Activated T-helper 17 cell treated with anti-CD3 and anti-CD28 coated beads, Interleukin-2, amount 50 U/mL, for 72 hours (primary cell): ENCODE data around the gene EPRS1. TPM values are rescaled to one million over a fixed set of nuclear protein-coding genes. Genes with fewer than 3 reads are reported as not detected.
"Not testable (repeated sequence)": the region's sequence is repeated elsewhere in the genome, so short reads cannot be mapped to it uniquely, and the experiment has no call there.

Experiments
- ATAC-seq: fragments of 150-1000 bp; cut with Tn5 transposase; replicated peaks from 2 replicates; pipeline ENCODE4 v1.10.0; 2021; ENCODE audit warnings: mild to moderate bottlenecking, moderate library complexity
- H3K27ac Mint-ChIP-seq: one replicate; pipeline ENCODE4 v1.8.0; 2022; ENCODE audit warnings: mixed read lengths
- H3K27me3 Mint-ChIP-seq: one replicate; pipeline ENCODE4 v1.8.0; 2022; ENCODE audit warnings: mixed read lengths
- H3K36me3 Mint-ChIP-seq: one replicate; pipeline ENCODE4 v1.8.0; 2022; ENCODE audit warnings: low read depth, mild to moderate bottlenecking, mixed read lengths
- H3K4me1 Mint-ChIP-seq: one replicate; pipeline ENCODE4 v1.8.0; 2022; ENCODE audit warnings: mixed read lengths
- H3K4me3 Mint-ChIP-seq: one replicate; pipeline ENCODE4 v1.8.0; 2022; ENCODE audit warnings: mild to moderate bottlenecking, mixed read lengths
- H3K9me3 Mint-ChIP-seq: one replicate; pipeline ENCODE4 v1.8.0; 2022; ENCODE audit warnings: mixed read lengths
- total RNA-seq, 2 donors: library from RNA; stranded (reverse); gene quantifications; one replicate each; pipeline ENCODE4 v1.2.3, GENCODE V29; 2022

Gene EPRS1
- total RNA-seq, 2 donors from 2014 or later, result 145 to 173 TPM

DNA sequence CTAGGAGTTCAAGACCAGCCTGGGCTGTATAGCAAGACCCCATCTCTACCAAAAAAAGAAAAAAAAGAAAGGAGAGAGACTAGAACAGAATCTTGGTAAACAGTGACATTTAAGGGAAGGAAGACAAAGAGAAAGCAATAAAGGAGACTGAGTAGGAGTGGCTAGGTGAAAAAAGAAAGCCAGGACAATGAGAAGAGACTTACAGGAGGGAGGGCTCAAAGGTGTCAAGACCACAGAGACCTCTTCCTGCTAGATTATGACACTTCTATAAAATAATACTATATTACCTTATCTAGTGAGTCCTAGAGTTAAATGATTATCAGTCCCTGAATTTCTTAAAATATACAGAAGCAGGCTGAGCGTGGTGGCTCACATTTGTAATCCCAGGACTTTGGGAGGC, 10.1 kb upstream of the EPRS1 start:
- Mint-ChIP-seq H3K4me3 (no peak overlapping the region), H3K9me3 (no peaks in the 10 kb centered on the region), H3K4me1 (peaks cover 4% of the 10 kb centered on the region), H3K27me3 (no peaks in the 10 kb centered on the region), H3K36me3 (peaks cover 38% of the 10 kb centered on the region), H3K27ac (peak overlapping the region; percentile 43)
- ATAC-seq, result no peak

DNA sequence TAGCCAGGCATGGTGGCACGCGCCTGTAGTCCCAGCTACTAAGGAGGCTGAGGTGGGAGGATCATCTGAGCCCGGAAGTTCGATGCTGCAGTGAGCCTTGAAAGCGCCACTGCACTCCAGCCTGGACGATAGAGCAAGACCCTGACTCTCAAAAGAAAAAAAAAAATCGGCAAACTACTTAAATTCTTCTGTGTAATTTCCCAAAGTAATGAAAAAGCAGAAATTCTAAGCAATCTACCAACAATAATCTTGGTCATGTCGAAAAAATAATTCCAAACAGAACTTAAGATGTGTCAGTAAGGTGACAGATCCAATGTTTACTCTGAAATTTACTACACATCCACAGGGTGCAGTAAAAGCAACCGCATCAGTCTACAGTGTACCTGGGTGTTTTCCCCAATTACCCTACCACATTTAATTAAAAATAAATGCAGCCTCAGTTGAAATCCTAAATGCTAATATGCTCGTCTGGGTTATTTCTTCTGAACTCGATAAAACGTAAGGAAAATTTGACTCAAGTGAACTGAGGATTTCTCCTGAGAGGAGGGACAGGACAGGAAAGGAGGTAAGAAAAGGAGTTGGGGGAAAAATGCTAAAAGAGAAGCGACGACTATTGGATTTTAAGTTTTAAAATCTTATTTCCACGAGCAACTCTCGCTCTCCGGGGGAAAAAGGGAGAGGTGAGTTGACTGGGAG, 801 bp downstream of the EPRS1 start:
- ATAC-seq, result peak; percentile 43
- Mint-ChIP-seq H3K4me1 (peaks cover 14% of the 10 kb centered on the region), H3K4me3 (peak overlapping the region; percentile 90), H3K9me3 (no peaks in the 10 kb centered on the region), H3K27ac (peak overlapping the region; percentile 90), H3K27me3 (no peaks in the 10 kb centered on the region), H3K36me3 (peaks cover 58% of the 10 kb centered on the region)

DNA sequence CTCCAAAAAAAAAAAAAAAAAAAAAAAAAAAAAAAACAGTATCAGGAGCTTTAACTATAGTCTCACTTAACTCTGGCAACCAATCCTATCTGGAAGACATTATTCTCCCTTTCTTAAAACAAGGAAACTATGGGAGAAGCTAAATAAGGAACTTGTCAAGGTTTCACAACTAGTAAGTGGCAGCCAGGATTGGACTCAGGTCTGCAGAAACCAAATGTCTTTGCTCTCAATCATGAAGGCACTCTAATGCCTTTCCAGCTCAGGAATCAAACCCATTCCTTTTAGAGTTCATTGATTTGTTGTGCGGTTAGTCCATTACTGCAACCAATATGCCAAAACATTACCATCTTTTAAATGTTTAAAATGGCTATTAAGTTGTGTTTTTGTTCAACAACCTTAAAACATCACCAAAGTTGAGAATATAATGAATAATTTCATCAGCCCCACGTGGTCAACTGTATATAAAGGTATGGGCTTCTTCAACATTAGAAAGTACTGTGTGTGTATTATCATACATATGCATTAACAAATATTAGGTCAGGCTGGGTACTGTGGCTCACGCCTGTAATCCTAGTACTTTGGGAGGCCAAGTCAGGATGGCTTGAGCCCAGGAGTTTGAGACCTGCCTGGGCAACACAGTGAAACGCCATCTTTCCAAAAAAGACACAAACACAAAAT, 1.5 kb downstream of the EPRS1 start:
- H3K4me1 Mint-ChIP-seq, result peaks cover 14% of the 10 kb centered on the region
- H3K9me3 Mint-ChIP-seq, result no peaks in the 10 kb centered on the region
- peak overlapping the region; percentile 90 for H3K4me3 Mint-ChIP-seq
- H3K27ac Mint-ChIP-seq, result peak overlapping the region; percentile 90
- H3K27me3 Mint-ChIP-seq, result no peaks in the 10 kb centered on the region
- H3K36me3 Mint-ChIP-seq, result peaks cover 65% of the 10 kb centered on the region
- no peak for ATAC-seq

DNA sequence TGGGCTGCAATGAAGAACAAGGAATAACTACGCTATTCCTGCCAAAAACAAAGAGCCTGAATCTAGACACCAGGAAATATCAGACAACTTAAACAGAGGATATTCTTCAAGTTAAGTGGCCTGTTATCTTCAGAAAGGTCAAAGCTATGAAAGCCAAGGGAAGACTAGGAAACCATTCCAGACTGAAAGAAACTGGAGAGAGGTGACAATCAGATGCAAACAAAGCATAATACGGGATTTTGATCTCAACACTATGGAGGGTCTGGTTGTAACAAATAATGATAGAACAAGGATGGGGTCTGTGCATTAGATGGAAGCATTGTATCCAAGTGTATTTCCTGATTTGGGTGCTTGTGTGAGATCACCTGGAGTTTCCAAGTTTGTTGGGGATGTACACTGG, 2.7 kb downstream of the EPRS1 start:
- no peak for ATAC-seq
- H3K36me3 Mint-ChIP-seq, result peaks cover 77% of the 10 kb centered on the region
- H3K4me1 Mint-ChIP-seq, result peaks cover 17% of the 10 kb centered on the region
- H3K27ac Mint-ChIP-seq, result peak overlapping the region; percentile 74
- H3K4me3 Mint-ChIP-seq, result peak overlapping the region; percentile 90
- H3K9me3 Mint-ChIP-seq, result no peaks in the 10 kb centered on the region
- H3K27me3 Mint-ChIP-seq, result no peaks in the 10 kb centered on the region

DNA sequence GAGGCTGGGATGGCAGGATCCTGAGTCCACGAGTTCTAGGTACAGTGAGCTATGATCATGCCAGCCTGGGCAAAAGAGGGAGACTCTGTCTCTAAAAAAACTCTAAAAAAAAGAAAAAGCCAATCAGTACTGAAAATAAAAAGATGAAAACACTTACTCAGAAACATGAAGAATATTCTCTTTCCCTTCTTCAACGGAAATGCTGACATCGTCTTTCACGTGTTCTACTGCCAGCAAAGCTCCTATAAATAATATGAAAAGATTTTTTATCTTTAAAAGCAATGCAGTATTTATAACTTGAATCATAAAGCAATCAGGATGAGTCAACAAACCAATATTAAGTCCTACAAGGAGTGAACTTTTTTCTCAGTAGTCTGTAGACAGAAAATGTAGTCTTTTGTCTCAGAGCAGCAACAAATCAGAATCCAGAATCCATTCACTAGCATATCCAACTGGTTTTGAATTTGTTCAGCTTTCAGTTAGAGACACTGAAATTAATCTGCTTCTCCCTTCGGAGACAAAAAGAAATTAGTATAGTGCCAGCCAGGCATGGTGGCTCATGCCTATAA, 6.2 kb downstream of the EPRS1 start:
- H3K4me3 Mint-ChIP-seq, result no peak overlapping the region
- no peaks in the 10 kb centered on the region for H3K27me3 Mint-ChIP-seq
- no peaks in the 10 kb centered on the region for H3K9me3 Mint-ChIP-seq
- H3K4me1 Mint-ChIP-seq, result peaks cover 26% of the 10 kb centered on the region
- ATAC-seq, result peak; percentile 29
- H3K36me3 Mint-ChIP-seq, result peaks cover 96% of the 10 kb centered on the region
- no peak overlapping the region for H3K27ac Mint-ChIP-seq

DNA sequence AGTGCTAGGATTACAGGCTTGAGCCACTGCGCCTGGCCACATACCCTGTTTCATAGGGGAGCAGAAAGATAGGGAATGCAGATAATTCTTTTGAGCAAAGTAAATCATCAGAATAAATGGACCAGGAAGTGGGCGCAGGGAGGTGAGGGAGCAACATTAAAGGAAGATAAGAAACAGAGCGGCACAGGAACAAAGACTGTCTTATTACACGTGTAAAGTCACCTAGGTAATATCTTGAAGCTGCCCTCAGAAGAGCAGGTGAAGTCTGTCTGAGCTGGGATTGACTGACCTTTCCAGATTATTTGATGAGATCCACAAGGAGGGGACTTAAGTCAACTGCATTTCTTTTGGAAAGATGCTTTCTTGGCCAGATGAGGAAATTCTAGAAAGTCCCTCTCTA, 7.7 kb downstream of the EPRS1 start:
- ATAC-seq, result no peak
- H3K9me3 Mint-ChIP-seq, result no peaks in the 10 kb centered on the region
- no peak overlapping the region for H3K4me3 Mint-ChIP-seq
- no peaks in the 10 kb centered on the region for H3K27me3 Mint-ChIP-seq
- peaks cover 98% of the 10 kb centered on the region for H3K36me3 Mint-ChIP-seq
- H3K27ac Mint-ChIP-seq, result peak overlapping the region; percentile 30
- H3K4me1 Mint-ChIP-seq, result peaks cover 23% of the 10 kb centered on the region

DNA sequence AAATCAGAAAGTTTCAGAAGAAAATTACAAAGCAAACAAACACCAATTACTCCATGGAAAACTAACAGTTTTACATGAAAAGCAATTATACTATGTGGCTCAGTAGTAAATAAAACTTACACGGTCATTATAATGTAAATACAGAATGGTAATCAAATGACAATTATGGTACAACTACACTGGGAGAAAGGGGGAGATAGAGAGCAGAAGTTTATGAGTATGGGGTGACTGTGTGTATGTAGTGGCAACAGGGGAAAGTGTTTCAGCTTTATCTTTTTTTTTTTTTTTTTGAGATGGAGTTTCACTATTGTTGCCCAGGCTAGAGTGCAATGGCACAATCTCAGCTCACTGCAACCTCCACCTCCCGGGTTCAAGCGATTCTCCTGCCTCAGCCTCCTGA, 8.5 kb downstream of the EPRS1 start:
- peak; percentile 43 for ATAC-seq
- Mint-ChIP-seq H3K36me3 (peaks cover 98% of the 10 kb centered on the region), H3K4me1 (peaks cover 16% of the 10 kb centered on the region), H3K4me3 (peak overlapping the region; percentile 0)
- H3K9me3 Mint-ChIP-seq, H3K27me3 Mint-ChIP-seq, H3K27ac Mint-ChIP-seq: not testable (repeated sequence)

DNA sequence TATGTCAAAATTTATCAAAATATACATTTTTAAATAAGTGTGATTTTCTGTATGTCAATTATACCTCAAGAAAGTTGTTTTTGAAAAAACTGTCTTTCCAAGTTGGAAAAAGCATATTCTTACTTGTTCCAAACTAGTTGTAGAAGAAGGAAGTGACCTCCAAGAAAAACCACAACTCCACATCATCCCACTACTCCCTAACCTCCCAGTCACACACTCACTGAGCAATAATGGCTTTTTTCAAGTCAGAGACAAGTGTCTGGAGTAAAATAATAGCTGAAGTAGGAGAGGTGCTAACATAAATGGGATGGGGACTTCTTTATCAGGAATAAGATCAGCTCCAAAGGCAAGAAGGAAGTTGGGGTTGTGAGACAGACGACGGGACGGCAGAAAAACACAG, 13.4 kb downstream of the EPRS1 start:
- no peak overlapping the region for H3K4me3 Mint-ChIP-seq
- peaks cover 100% of the 10 kb centered on the region for H3K36me3 Mint-ChIP-seq
- H3K9me3 Mint-ChIP-seq, result no peaks in the 10 kb centered on the region
- ATAC-seq, result no peak
- no peak overlapping the region for H3K27ac Mint-ChIP-seq
- H3K27me3 Mint-ChIP-seq, result no peaks in the 10 kb centered on the region
- peaks cover 20% of the 10 kb centered on the region for H3K4me1 Mint-ChIP-seq

DNA sequence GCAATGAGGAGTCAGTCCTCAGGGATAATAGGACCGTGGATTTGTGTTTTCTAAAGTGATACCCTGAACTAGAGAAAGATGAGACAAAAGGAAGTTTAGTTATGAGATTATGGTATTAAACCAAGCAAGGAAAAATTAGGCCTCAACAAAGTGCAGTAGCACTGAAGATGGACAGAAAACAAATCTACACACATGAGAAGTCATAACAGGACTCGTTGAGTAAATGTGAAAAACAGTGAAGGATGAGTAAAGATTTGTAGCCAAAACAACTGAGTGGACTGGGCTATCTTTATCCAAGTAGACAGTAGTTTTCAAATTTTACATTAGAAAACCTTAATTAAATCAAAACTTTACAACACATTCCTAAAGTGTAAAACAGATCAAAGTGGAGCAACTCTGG, 15.0 kb downstream of the EPRS1 start:
- ATAC-seq, result peak; percentile 60
- Mint-ChIP-seq H3K9me3 (no peaks in the 10 kb centered on the region), H3K4me3 (no peak overlapping the region), H3K4me1 (peaks cover 12% of the 10 kb centered on the region), H3K27ac (peak overlapping the region; percentile 82), H3K27me3 (no peaks in the 10 kb centered on the region), H3K36me3 (peaks cover 97% of the 10 kb centered on the region)

DNA sequence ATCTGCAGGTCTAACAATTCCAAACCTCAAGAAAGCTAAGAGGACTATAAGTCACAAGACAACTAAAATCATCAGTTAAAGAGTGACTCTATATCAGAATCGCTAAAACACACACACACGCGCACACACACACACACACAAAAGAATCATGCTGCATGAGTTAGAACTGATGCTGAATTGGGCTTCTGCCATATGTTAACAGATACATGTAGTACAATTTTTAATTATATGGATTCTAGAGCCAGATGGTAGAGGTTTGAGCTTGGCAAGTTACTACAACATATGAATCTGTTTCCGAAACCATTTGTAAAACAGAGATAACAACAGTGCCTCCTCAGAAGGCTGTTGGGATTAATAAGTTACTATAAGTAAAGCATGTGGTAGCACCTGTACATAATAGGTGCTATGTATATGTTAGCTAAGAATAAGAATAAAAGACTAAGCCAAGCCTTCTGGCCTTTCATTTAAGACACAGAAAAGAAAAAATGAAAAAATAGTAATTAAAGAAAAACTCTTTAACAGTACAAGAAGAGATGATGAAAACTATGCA, 17.9 kb downstream of the EPRS1 start:
- Mint-ChIP-seq H3K27me3 (no peaks in the 10 kb centered on the region), H3K4me3 (no peak overlapping the region), H3K36me3 (peaks cover 97% of the 10 kb centered on the region), H3K4me1 (peaks cover 11% of the 10 kb centered on the region), H3K27ac (no peak overlapping the region), H3K9me3 (no peaks in the 10 kb centered on the region)
- ATAC-seq, result no peak

DNA sequence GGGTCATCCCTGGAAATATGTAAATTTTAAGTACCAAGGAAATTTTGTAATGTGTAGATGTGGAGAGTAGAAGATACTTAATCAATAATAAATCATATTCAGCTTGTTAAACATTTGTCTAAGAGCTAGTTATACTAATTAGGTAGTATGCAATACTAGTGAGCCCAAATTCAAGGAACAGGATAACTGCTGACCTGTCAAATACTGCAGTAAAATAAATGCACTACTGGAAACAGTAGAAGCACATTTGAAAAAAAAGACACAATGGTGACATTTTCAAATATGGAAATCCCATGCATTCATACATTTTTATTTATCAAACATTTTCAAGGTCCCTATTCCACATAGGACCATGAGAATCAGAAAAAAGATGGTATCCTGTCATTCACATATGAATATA, 27.2 kb downstream of the EPRS1 start:
- peaks cover 100% of the 10 kb centered on the region for H3K36me3 Mint-ChIP-seq
- H3K9me3 Mint-ChIP-seq, result no peaks in the 10 kb centered on the region
- ATAC-seq, result no peak
- peaks cover 8% of the 10 kb centered on the region for H3K4me1 Mint-ChIP-seq
- H3K27me3 Mint-ChIP-seq, result no peaks in the 10 kb centered on the region
- H3K27ac Mint-ChIP-seq, result no peak overlapping the region
- H3K4me3 Mint-ChIP-seq, result no peak overlapping the region

DNA sequence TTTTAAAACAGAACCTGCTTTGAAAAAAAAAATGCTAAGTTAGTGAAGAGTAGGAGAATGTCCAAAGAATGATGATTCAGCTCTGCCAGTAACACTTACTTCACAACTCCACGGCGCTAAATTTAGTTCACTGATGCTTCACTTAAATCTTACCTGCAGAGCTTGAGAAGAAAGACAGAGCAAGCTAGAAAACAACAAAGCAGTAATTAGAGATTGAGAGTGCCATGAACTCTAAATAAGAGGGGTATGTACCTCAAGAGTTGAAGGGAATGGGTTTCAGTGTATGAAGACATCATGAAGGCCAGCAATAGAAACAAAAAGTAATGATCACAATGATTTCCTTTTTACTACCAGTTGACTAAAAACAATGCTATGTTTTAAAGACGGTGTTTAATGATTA, 32.8 kb downstream of the EPRS1 start:
- Mint-ChIP-seq H3K9me3 (no peaks in the 10 kb centered on the region), H3K27me3 (no peaks in the 10 kb centered on the region), H3K4me3 (no peak overlapping the region), H3K36me3 (peaks cover 100% of the 10 kb centered on the region), H3K27ac (peak overlapping the region; percentile 79), H3K4me1 (peaks cover 14% of the 10 kb centered on the region)
- no peak for ATAC-seq

DNA sequence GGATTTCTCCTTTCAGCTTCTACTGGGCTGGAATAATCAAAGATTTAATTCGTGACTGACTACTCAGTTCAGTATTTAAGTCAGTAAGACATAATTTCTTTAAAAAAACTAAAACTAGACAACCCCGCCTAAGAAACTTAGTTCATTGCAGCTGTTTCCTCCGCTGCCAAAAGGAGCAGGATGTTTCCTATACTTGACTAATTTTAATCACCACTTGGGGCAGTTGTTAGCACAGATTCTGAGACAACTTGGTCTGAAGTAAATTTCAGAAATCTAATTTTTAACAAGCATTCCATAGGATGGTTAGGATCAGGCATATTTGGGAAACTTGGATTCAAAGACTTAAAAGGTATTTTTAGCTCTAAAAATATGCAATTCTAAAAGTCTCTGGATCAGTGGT, 34.0 kb downstream of the EPRS1 start:
- H3K27me3 Mint-ChIP-seq, result no peaks in the 10 kb centered on the region
- H3K4me1 Mint-ChIP-seq, result peaks cover 14% of the 10 kb centered on the region
- H3K27ac Mint-ChIP-seq, result no peak overlapping the region
- ATAC-seq, result no peak
- no peak overlapping the region for H3K4me3 Mint-ChIP-seq
- peaks cover 100% of the 10 kb centered on the region for H3K36me3 Mint-ChIP-seq
- no peaks in the 10 kb centered on the region for H3K9me3 Mint-ChIP-seq

DNA sequence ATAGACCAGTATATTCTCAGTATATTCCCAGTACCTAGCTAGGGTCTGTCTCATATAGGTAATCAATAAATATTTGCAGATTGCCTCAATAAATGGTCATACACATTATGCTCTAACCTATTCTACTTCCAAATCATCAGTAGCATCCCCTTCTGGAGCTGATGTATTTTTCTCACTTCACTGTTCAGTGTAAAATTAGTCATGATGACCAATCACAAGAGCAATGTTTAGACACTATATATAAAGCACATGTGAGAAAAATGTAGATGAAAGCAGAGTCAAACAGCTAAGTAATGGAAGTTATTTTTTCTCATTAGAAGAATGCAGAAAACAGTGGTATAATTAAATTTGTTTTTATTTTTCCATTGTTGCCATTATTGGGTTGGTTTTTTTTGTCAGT, 34.7 kb downstream of the EPRS1 start:
- no peak for ATAC-seq
- Mint-ChIP-seq H3K9me3 (no peaks in the 10 kb centered on the region), H3K27ac (no peak overlapping the region), H3K36me3 (peaks cover 100% of the 10 kb centered on the region), H3K4me1 (peaks cover 14% of the 10 kb centered on the region), H3K27me3 (no peaks in the 10 kb centered on the region), H3K4me3 (no peak overlapping the region)

DNA sequence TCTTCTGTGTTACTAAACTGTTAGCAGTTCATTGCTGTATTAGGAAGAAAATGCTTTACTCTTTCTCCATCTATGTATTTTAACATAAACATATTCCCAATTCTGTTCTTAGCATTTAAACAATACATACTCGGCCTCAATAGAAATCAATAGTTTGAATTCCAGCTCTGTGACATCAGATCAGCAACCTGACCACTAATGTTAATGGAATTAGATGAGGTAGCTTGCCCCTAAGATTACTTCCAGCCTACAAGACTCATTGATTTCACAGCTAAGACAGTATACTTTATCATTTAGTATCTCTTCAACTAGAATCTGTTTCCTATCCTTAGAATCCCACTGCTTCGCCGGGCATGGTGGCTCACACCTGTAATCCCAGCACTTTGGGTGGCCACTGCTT, 38.9 kb downstream of the EPRS1 start:
- ATAC-seq, result no peak
- Mint-ChIP-seq H3K27me3 (no peaks in the 10 kb centered on the region), H3K9me3 (no peaks in the 10 kb centered on the region), H3K27ac (no peak overlapping the region), H3K4me1 (no peaks in the 10 kb centered on the region), H3K36me3 (peaks cover 99% of the 10 kb centered on the region), H3K4me3 (no peak overlapping the region)
